T-helper 1 cell treated with Interleukin-12 subunit alpha and Interleukin-12 subunit beta and Interleukin-4 antibody, amounts not matched to agents 30 ng/mL and 1 ng/mL, for 36 hours (primary cell): ENCODE data around the gene MRGPRD. TPM values are rescaled to one million over a fixed set of nuclear protein-coding genes. Genes with fewer than 3 reads are reported as not detected.

Experiments used
- intact Hi-C: fragments of 100-400 bp; cut with micrococcal nuclease; formaldehyde crosslinking; loops from one replicate; pipeline ENCODE4 v1.15.1; 2024
- total RNA-seq: library from RNA; stranded (reverse); gene quantifications from 2 replicates; pipeline ENCODE4 v1.2.3, GENCODE V29; 2022

MRGPRD gene
- total RNA-seq, 1 donor from 2014 or later, result not detected

- intact Hi-C loops, result no loop called here
Measured at GRCh38 chr11:68994161-68994893, 13.5 kb upstream of the MRGPRD start.

DNA sequence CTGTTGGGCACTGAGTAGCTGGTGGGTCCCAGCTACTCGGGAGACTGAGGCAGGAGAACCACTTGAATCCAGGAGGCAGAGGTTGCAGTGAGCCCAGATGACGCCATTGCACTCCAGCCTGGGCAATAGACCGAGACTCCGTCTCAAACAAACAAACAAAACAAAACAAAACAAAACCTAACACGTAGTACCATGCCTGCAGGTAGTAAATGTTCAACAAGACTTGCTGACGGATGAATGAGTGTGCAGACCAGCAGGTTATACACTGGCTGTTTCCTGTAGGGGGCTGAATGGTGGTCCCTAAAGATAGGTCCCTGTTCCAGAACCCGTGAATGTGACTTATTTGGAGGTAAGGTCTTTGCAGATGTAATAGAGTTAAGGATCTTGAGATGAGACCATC is 12.8 kb upstream of the MRGPRD start:
- intact Hi-C loops, result no loop called here

GRCh38 chr11:68992743-68993255 is 12.0 kb upstream of the MRGPRD start:
- intact Hi-C loops, result no loop called here

- intact Hi-C loops, result no loop called here
Measured at GRCh38 chr11:68990995-68991780, 10.4 kb upstream of the MRGPRD start.

- intact Hi-C loops, result no loop called here
Measured at GRCh38 chr11:68989936-68990606, 9.3 kb upstream of the MRGPRD start.

- intact Hi-C loops, result no loop called here
Measured at GRCh38 chr11:68988491-68988890, 7.7 kb upstream of the MRGPRD start.

- intact Hi-C loops, result no loop called here
Measured at GRCh38 chr11:68987211-68987610, 6.4 kb upstream of the MRGPRD start.

GRCh38 chr11:68983801-68984200 is 3.0 kb upstream of the MRGPRD start:
- intact Hi-C loops, result no loop called here

- intact Hi-C loops, result no loop called here
Measured at GRCh38 chr11:68982134-68982533, 1.3 kb upstream of the MRGPRD start.

- intact Hi-C loops, result no loop called here
Measured at GRCh38 chr11:68979931-68980775, 633 bp downstream of the MRGPRD start.

- intact Hi-C loops, result no loop called here
Measured at GRCh38 chr11:68978931-68979594, 1.7 kb downstream of the MRGPRD start.

GRCh38 chr11:68978626-68978930 is 2.2 kb downstream of the MRGPRD start:
- intact Hi-C loops, result no loop called here

- intact Hi-C loops, result no loop called here
Measured at GRCh38 chr11:68977781-68978625, 2.8 kb downstream of the MRGPRD start.

DNA sequence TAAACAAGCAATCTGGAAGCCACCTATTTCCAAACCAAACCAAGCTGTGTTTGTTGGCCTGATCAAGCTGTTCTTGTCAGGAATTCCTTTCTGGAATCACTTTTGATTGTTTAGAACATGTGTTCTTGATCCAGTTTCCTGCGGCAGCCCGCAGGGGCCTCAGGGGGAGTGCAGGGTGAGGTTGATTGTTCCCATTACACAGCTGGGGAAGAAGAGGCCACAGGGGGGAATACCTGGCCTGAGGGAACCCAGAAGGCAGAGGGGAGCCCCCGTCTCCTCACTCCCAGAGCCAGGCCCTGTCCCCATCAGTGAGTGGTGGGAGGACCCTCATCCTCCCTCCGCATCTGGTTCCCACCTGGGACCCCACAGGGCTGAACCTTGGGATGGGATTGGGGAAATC is 4.2 kb downstream of the MRGPRD start:
- intact Hi-C loops, result no loop called here

- intact Hi-C loops, result no loop called here
Measured at GRCh38 chr11:68976095-68976494, 4.7 kb downstream of the MRGPRD start.

DNA sequence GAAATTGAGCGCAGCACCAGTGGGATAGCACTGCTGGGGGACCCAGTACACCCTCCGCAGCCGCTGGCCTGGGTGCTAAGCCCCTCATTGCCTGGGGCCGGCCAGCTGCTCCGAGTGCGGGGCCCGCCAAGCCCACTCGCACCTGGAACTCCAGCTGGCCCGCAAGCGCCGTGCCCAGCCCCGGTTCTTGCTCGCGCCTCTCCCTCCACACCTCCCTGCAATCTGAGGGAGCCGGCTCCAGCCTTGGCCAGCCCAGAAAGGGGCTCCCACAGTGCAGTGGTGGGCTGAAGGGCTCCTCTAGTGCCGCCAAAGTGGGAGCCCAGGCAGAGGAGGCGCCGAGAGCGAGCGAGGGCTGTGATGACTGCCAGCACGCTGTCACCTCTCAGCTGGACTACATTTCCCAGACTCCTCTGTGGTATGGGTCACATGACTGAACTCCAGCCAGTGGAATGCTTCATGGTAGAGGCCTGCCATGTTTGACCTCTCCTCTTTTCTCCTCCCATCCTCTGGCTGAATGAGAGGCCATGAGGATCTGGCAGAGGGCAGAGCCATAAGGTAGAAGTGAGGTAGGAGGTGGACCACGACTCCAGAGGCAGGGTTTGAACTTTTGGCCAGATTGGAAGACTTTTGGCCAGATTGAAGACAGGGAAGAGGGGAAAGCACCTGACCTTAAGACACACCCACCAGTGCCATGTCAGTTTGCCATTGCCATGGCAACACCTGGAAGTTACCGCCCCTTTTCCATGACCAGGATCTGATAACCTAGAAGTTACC is 6.2 kb downstream of the MRGPRD start:
- intact Hi-C loops, result loop anchor here (2.0 kb wide), 1 partner anchor 74 kb away; the partner anchor contains the start of gene TPCN2

- intact Hi-C loops, result loop anchor here (2.0 kb wide), 1 partner anchor 75 kb away; the partner anchor contains the start of gene TPCN2
Measured at GRCh38 chr11:68973706-68974105, 7.1 kb downstream of the MRGPRD start.

DNA sequence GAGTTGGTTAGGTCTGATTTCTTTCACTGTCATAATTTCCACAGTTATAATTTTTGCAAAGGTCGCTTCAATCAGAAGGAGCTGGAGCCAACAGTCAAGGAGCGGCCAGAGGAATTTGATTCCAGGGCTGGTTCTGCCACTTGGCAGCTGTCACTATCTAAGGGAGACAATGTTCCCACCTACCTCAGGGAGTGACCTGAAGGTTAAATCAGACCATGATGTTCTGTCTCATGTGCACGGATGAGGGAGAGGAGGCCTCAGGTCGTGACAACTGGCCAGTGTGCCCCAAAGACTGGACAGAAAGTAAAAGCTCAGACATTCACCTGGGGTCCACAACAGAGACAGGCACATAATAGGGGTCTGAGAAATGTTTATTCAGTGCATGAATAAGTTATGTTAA is 7.6 kb downstream of the MRGPRD start:
- intact Hi-C loops, result no loop called here
